ENCODE data around the gene MYEOV. TPM values are rescaled to one million over a fixed set of nuclear protein-coding genes. Genes with fewer than 3 reads are reported as not detected.

The MYEOV gene
- total RNA-seq, 1 experiment from 2014 or later = 0.52 TPM

GRCh38 chr11:69285766-69286165, 8.2 kb upstream of the MYEOV start:
- BruUV-seq (replicated peaks) = no TSS peak
- Mint-ChIP-seq H3K27ac (ENCODE audit: unreplicated experiment) (peak overlapping the region; percentile 14), H3K9me3 (ENCODE audit: unreplicated experiment) (peaks cover 9% of the 10 kb centered on the region), H3K4me3 (ENCODE audit: unreplicated experiment) (no peak overlapping the region), H3K36me3 (ENCODE audit: insufficient read depth, unreplicated experiment) (no peaks in the 10 kb centered on the region), H3K4me1 (ENCODE audit: low read depth, unreplicated experiment) (peaks cover 40% of the 10 kb centered on the region), H3K27me3 (ENCODE audit: insufficient read depth, unreplicated experiment) (no peaks in the 10 kb centered on the region)
- Histone ChIP-seq H3K4me3 (ENCODE audit: low read depth, low read length) (no peak overlapping the region), H3K36me3 (ENCODE audit: control insufficient read depth, insufficient read depth, low read length) (no peaks in the 10 kb centered on the region), H3K9me3 (no peaks in the 10 kb centered on the region), H3K4me1 (peaks cover 63% of the 10 kb centered on the region), H3K27me3 (replicated peaks; ENCODE audit: control insufficient read depth, insufficient read depth, low read length) (no peaks in the 10 kb centered on the region)
- intact Hi-C loops (cut with micrococcal nuclease; ENCODE audit: unreplicated experiment) = loop anchor here (5.0 kb wide), 1 partner anchor 183 kb away; no protein-coding TSS in a partner anchor
- DNase-seq = no peak
- POLR2A ChIA-PET = no interaction called here
- CTCF ChIA-PET = no interaction called here
- no peak for TF ChIP-seq CTCF (IDR thresholded peaks at IDR 0.05; ENCODE audit: insufficient read depth in 1 of 2, low read depth in 1 of 2, low read length in 1 of 2, severe bottlenecking in 1 of 2, unreplicated experiment in 1 of 2)

GRCh38 chr11:69286374-69287371, 7.3 kb upstream of the MYEOV start:
- Histone ChIP-seq H3K27me3 (replicated peaks; ENCODE audit: control insufficient read depth, insufficient read depth, low read length) (no peaks in the 10 kb centered on the region), H3K4me1 (peaks cover 54% of the 10 kb centered on the region), H3K4me3 (ENCODE audit: low read depth, low read length) (no peak overlapping the region), H3K36me3 (ENCODE audit: control insufficient read depth, insufficient read depth, low read length) (no peaks in the 10 kb centered on the region), H3K9me3 (no peaks in the 10 kb centered on the region)
- Mint-ChIP-seq H3K4me3 (ENCODE audit: unreplicated experiment) (no peak overlapping the region), H3K27ac (ENCODE audit: unreplicated experiment) (no peak overlapping the region), H3K4me1 (ENCODE audit: low read depth, unreplicated experiment) (peaks cover 40% of the 10 kb centered on the region), H3K36me3 (ENCODE audit: insufficient read depth, unreplicated experiment) (no peaks in the 10 kb centered on the region), H3K27me3 (ENCODE audit: insufficient read depth, unreplicated experiment) (no peaks in the 10 kb centered on the region), H3K9me3 (ENCODE audit: unreplicated experiment) (peaks cover 9% of the 10 kb centered on the region)
- ChIA-PET CTCF (no interaction called here), POLR2A (no interaction called here)
- no peak for DNase-seq
- no TSS peak for BruUV-seq (replicated peaks)
- no peak for TF ChIP-seq CTCF (IDR thresholded peaks at IDR 0.05; ENCODE audit: insufficient read depth in 1 of 2, low read depth in 1 of 2, low read length in 1 of 2, severe bottlenecking in 1 of 2, unreplicated experiment in 1 of 2)
- intact Hi-C loops (cut with micrococcal nuclease; ENCODE audit: unreplicated experiment) = loop anchor here (5.0 kb wide), 1 partner anchor 184 kb away; no protein-coding TSS in a partner anchor

- intact Hi-C loops (cut with micrococcal nuclease; ENCODE audit: unreplicated experiment) = loop anchor here (1.0 to 5.0 kb wide), 8 partner anchors 14 to 355 kb away; no protein-coding TSS in a partner anchor
- no peaks in the 10 kb centered on the region for H3K36me3 ChIP-seq (ENCODE audit: control insufficient read depth, insufficient read depth, low read length)
- no peaks in the 10 kb centered on the region for H3K36me3 Mint-ChIP-seq (ENCODE audit: insufficient read depth, unreplicated experiment)
- H3K4me1 ChIP-seq = peaks cover 53% of the 10 kb centered on the region
- H3K27me3 ChIP-seq (replicated peaks; ENCODE audit: control insufficient read depth, insufficient read depth, low read length) = no peaks in the 10 kb centered on the region
- H3K4me1 Mint-ChIP-seq (ENCODE audit: low read depth, unreplicated experiment) = peaks cover 37% of the 10 kb centered on the region
- TF ChIP-seq CTCF (IDR thresholded peaks at IDR 0.05; ENCODE audit: insufficient read depth in 1 of 2, low read depth in 1 of 2, low read length in 1 of 2, severe bottlenecking in 1 of 2, unreplicated experiment in 1 of 2) = no peak
- H3K9me3 Mint-ChIP-seq (ENCODE audit: unreplicated experiment) = peaks cover 5% of the 10 kb centered on the region
- DNase-seq = peak; percentile 98 to 99
- peak overlapping the region; percentile 65 for H3K4me3 Mint-ChIP-seq (ENCODE audit: unreplicated experiment)
- CTCF ChIA-PET = interaction anchor here (0.6 to 1.7 kb wide), 16 partner anchors 9 to 780 kb away, joined by 3 to 15 read pairs (median 4); no protein-coding TSS in a partner anchor
- POLR2A ChIA-PET = interaction anchor here (0.5 to 1.3 kb wide), 13 partner anchors 10 to 355 kb away, joined by 3 to 17 read pairs (median 4); no protein-coding TSS in a partner anchor
- no peaks in the 10 kb centered on the region for H3K9me3 ChIP-seq
- BruUV-seq (replicated peaks) = no TSS peak
- no peaks in the 10 kb centered on the region for H3K27me3 Mint-ChIP-seq (ENCODE audit: insufficient read depth, unreplicated experiment)
- H3K27ac Mint-ChIP-seq (ENCODE audit: unreplicated experiment) = peak overlapping the region; percentile 48
- peak overlapping the region; percentile 15 for H3K4me3 ChIP-seq (ENCODE audit: low read depth, low read length)
Measured at GRCh38 chr11:69287968-69288882, 5.7 kb upstream of the MYEOV start.

Data from Caco-2 (cell line).